Natural killer cell (primary cell): ENCODE measurements around the gene ZNF488. TPM values are rescaled to one million over a fixed set of nuclear protein-coding genes. Genes with fewer than 3 reads are reported as not detected.

Source experiments
- ATAC-seq, 3 donors: fragments of 150-1000 bp in 2 of 3; fragments of 200-7000 bp in 1 of 3; cut with Tn5 transposase; 1 replicate in 1 of 3; 2 replicates in 2 of 3; pipeline ENCODE4 v1.10.0; 2021; ENCODE audit warnings: mild to moderate bottlenecking in 2 of 3, moderate library complexity in 2 of 3
- DNase-seq, 2 donors: peaks; one replicate each; pipeline versions ENCODE4 v3.0.0 to v3.0.0-alpha.2; 2013 to 2021; ENCODE audit warnings: mixed read lengths in 1 of 2
- H3K27ac ChIP-seq: one replicate; pipeline ENCODE4 v1.5.1; 2013; ENCODE audit warnings: mild to moderate bottlenecking, low read length
- H3K27me3 ChIP-seq: one replicate; pipeline ENCODE4 v1.6.1; 2013; ENCODE audit warnings: low read length; ENCODE audit not compliant: control insufficient read depth, insufficient read depth
- H3K36me3 ChIP-seq: one replicate; pipeline ENCODE4 v1.6.1; 2013; ENCODE audit warnings: low read length; ENCODE audit not compliant: control insufficient read depth, insufficient read depth
- H3K4me1 ChIP-seq: one replicate; pipeline ENCODE4 v1.6.1; 2013; ENCODE audit warnings: low read length; ENCODE audit not compliant: control insufficient read depth, insufficient read depth
- H3K4me3 ChIP-seq: one replicate; pipeline ENCODE4 v1.5.1; 2013; ENCODE audit warnings: low read length
- H3K9me3 ChIP-seq: one replicate; pipeline ENCODE4 v1.6.1; 2013; ENCODE audit warnings: low read length; ENCODE audit not compliant: control insufficient read depth, insufficient read depth
- H3K27ac Mint-ChIP-seq, 2 donors: one replicate each; pipeline ENCODE4 v1.8.0; 2022; ENCODE audit warnings: mild to moderate bottlenecking in 2 of 2, mixed read lengths in 2 of 2, moderate library complexity in 1 of 2
- H3K27me3 Mint-ChIP-seq, 2 donors: one replicate each; pipeline ENCODE4 v1.8.0; 2022; ENCODE audit warnings: low read depth in 2 of 2, mixed read lengths in 2 of 2
- H3K36me3 Mint-ChIP-seq: one replicate; pipeline ENCODE4 v1.8.0; 2022; ENCODE audit warnings: mixed read lengths
- H3K4me1 Mint-ChIP-seq, 2 donors: one replicate each; pipeline ENCODE4 v1.8.0; 2022; ENCODE audit warnings: mixed read lengths in 2 of 2
- H3K4me3 Mint-ChIP-seq: one replicate; pipeline ENCODE4 v1.8.0; 2022; ENCODE audit warnings: mild to moderate bottlenecking, moderate library complexity, mixed read lengths
- H3K9me3 Mint-ChIP-seq, 2 donors: one replicate each; pipeline ENCODE4 v1.8.0; 2022; ENCODE audit warnings: mixed read lengths in 2 of 2
- WGBS: methylation state at CpG from one replicate; pipeline ENCODE4 v1.1.7; 2013; ENCODE audit warnings: missing lambda C conversion rate; ENCODE audit not compliant: insufficient coverage; 5-methylcytosine and 5-hydroxymethylcytosine counted together
- intact Hi-C: fragments of 100-400 bp; cut with micrococcal nuclease; formaldehyde crosslinking; loops from one replicate; pipeline ENCODE4 v1.14.2; 2022
- total RNA-seq, 4 donors: library from RNA; stranded (reverse); fragments of 120-200 nt in 1 of 4; gene quantifications; one replicate each; pipeline versions ENCODE4 v1.2.3 to v1.2.4, GENCODE V29; 2013 to 2022
- TF ChIP-seq, protein P1 (sequence below): fragments of 200-600 bp; IDR thresholded peaks from one replicate; pipeline ENCODE4 v1.8.0; 2022; ENCODE audit warnings: antibody characterized with exemption

Gene ZNF488
- total RNA-seq, 3 donors from 2014 or later (not counting 1 experiment from before 2014, with no cell fraction given), result not detected

DNA sequence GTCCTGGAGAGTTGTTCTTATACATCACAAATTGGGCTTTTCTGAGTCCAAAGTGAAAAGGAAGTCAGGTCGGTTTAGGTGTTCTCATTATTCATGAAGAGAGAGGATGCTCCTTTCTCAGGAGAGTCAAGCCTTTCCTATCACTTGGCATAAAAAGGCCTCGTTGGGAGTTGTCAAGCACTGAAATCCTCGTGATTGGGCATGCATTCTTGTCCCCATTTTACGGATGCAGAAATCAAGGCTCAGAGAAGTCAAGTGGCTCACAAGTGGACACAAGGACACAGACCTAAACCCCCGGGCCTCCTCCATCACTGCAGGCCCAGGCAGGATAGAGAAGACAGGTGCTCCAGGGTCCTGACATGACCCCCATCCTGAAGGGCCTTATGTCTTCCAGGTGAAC lies 27.4 kb downstream of the ZNF488 start:
- ATAC-seq (no peak), DNase-seq (no peak)
- no peak overlapping the region for H3K27ac ChIP-seq
- TF ChIP-seq, protein P1, sequence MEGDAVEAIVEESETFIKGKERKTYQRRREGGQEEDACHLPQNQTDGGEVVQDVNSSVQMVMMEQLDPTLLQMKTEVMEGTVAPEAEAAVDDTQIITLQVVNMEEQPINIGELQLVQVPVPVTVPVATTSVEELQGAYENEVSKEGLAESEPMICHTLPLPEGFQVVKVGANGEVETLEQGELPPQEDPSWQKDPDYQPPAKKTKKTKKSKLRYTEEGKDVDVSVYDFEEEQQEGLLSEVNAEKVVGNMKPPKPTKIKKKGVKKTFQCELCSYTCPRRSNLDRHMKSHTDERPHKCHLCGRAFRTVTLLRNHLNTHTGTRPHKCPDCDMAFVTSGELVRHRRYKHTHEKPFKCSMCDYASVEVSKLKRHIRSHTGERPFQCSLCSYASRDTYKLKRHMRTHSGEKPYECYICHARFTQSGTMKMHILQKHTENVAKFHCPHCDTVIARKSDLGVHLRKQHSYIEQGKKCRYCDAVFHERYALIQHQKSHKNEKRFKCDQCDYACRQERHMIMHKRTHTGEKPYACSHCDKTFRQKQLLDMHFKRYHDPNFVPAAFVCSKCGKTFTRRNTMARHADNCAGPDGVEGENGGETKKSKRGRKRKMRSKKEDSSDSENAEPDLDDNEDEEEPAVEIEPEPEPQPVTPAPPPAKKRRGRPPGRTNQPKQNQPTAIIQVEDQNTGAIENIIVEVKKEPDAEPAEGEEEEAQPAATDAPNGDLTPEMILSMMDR, result no peak
- intact Hi-C loops, result no loop called here
- Mint-ChIP-seq H3K4me3 (no peak overlapping the region), H3K9me3 (no peaks in the 10 kb centered on the region), H3K36me3 (no peaks in the 10 kb centered on the region), H3K27me3 (peaks cover 0 to 4% of the 10 kb centered on the region in 2 donors), H3K27ac (no peak overlapping the region), H3K4me1 (no peaks in the 10 kb centered on the region)
- H3K4me3 ChIP-seq, result no peak overlapping the region
- no peaks in the 10 kb centered on the region for H3K9me3 ChIP-seq
- no peaks in the 10 kb centered on the region for H3K36me3 ChIP-seq
- WGBS, result 87% methylated on average over 5 of the region's 5 CpGs
- no peaks in the 10 kb centered on the region for H3K4me1 ChIP-seq
- H3K27me3 ChIP-seq, result no peaks in the 10 kb centered on the region

DNA sequence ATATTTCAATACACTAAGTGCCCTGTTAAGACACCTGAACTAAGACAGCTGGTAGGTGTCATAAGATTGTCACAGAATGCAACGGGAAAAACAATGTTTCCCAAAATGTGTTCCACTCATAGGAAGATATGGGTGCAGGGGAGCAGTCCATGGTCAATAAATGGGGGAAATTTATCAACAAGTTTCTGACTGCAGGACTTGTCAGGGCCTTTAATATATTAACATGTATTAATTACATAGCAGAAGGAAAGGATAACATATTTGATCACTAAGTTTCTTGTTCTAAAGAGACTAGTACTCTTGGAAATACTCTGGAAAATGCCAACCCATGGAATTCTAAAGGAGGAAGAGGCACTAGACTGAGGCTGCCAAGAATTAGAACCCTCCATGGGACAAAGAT lies 29.2 kb downstream of the ZNF488 start:
- Mint-ChIP-seq H3K27ac (no peak overlapping the region), H3K4me1 (no peaks in the 10 kb centered on the region), H3K9me3 (no peaks in the 10 kb centered on the region), H3K27me3 (peaks cover 0 to 4% of the 10 kb centered on the region in 2 donors), H3K36me3 (no peaks in the 10 kb centered on the region), H3K4me3 (no peak overlapping the region)
- H3K27ac ChIP-seq, result no peak overlapping the region
- no peaks in the 10 kb centered on the region for H3K4me1 ChIP-seq
- no peaks in the 10 kb centered on the region for H3K36me3 ChIP-seq
- H3K27me3 ChIP-seq, result no peaks in the 10 kb centered on the region
- no peak for ATAC-seq
- 75% methylated on average over 1 of the region's 1 CpG for WGBS
- no peak overlapping the region for H3K4me3 ChIP-seq
- intact Hi-C loops, result no loop called here
- no peaks in the 10 kb centered on the region for H3K9me3 ChIP-seq
- no peak for DNase-seq
- TF ChIP-seq, protein P1, result no peak

DNA sequence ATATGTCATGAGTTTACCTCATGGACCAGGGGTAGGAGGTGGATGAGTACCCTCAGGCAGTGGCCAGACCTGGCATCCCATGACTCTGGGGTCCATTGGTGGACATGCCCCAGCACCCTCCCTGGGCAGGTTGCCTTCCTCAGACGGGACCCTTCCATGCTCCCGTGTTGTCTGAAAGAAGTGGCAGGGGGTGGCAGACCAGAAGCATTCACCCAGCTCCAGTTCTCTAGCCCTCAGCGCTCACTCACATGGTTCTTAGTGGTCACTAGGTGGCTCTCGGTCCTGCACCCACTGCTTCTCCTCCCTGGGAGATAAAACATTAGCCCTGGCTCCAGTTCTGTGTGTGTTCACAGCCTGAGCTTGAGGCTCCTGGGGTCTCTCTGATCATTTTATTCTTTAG lies 29.9 kb downstream of the ZNF488 start:
- WGBS, result 87% methylated on average over 4 of the region's 4 CpGs
- no peaks in the 10 kb centered on the region for H3K4me1 ChIP-seq
- H3K4me1 Mint-ChIP-seq, result no peaks in the 10 kb centered on the region
- no peak overlapping the region for H3K27ac Mint-ChIP-seq
- DNase-seq (no peak), ATAC-seq (no peak)
- H3K36me3 Mint-ChIP-seq, result no peaks in the 10 kb centered on the region
- no peak overlapping the region for H3K27ac ChIP-seq
- intact Hi-C loops, result no loop called here
- peaks cover 0 to 1% of the 10 kb centered on the region in 2 donors for H3K27me3 Mint-ChIP-seq
- H3K4me3 ChIP-seq, result no peak overlapping the region
- H3K36me3 ChIP-seq, result no peaks in the 10 kb centered on the region
- no peaks in the 10 kb centered on the region for H3K9me3 Mint-ChIP-seq
- TF ChIP-seq, protein P1, result no peak
- no peaks in the 10 kb centered on the region for H3K27me3 ChIP-seq
- H3K4me3 Mint-ChIP-seq, result no peak overlapping the region
- H3K9me3 ChIP-seq, result no peaks in the 10 kb centered on the region

DNA sequence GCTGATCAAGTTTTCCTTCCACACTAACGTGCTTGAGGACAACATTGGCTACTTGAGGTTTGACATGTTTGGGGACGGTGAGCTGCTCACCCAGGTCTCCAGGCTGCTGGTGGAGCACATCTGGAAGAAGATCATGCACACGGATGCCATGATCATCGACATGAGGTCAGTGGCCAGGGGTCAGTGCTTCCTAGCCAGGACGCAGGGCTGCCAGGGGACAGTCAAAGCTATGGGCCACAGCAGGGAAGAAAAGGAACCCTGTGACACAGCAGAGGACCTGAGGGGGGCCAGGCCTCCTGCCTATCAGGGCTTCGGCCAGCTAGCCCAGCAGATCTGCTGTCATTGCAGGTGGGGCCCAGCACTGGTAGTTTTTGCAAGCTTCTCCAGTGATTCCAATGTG lies 30.7 kb downstream of the ZNF488 start:
- DNase-seq, result no peak
- no peak overlapping the region for H3K27ac ChIP-seq

More for the DNA sequence above, 30.7 kb downstream of the ZNF488 start:
- no peaks in the 10 kb centered on the region for H3K4me1 Mint-ChIP-seq
- TF ChIP-seq, protein P1, result no peak
- Histone ChIP-seq H3K4me1 (no peaks in the 10 kb centered on the region), H3K9me3 (no peaks in the 10 kb centered on the region), H3K27me3 (no peaks in the 10 kb centered on the region), H3K4me3 (no peak overlapping the region), H3K36me3 (no peaks in the 10 kb centered on the region)
- intact Hi-C loops, result no loop called here
- H3K36me3 Mint-ChIP-seq, result no peaks in the 10 kb centered on the region
- H3K4me3 Mint-ChIP-seq, result no peak overlapping the region
- 85% methylated on average over 6 of the region's 6 CpGs for WGBS
- H3K9me3 Mint-ChIP-seq, result no peaks in the 10 kb centered on the region
- H3K27ac Mint-ChIP-seq, result no peak overlapping the region
- ATAC-seq, result no peak
- no peaks in the 10 kb centered on the region for H3K27me3 Mint-ChIP-seq
